GM12865 (cell line): ENCODE results near the gene RPL37.

Experiments used
- DNase-seq: peaks from one replicate; pipeline ENCODE4 v3.0.0; 2010; ENCODE audit warnings: low read depth
- H3K4me3 ChIP-seq: 2 replicates; pipeline ENCODE4 v1.5.1; 2011; ENCODE audit warnings: mild to moderate bottlenecking, low read depth, low read length, control low read depth
- TF ChIP-seq, protein P1 (sequence below): IDR thresholded peaks from 2 replicates; pipeline ENCODE4 v1.5.1; 2011; ENCODE audit warnings: low read length, control low read depth, low read depth, inconsistent platforms; ENCODE audit not compliant: insufficient read depth; ENCODE audit errors: missing control alignments

Gene RPL37

GRCh38 chr5:40780858-40781257, 54.2 kb downstream of the RPL37 start:
- DNase-seq, result no peak
- no peak overlapping the region for H3K4me3 ChIP-seq
- TF ChIP-seq, protein P1, sequence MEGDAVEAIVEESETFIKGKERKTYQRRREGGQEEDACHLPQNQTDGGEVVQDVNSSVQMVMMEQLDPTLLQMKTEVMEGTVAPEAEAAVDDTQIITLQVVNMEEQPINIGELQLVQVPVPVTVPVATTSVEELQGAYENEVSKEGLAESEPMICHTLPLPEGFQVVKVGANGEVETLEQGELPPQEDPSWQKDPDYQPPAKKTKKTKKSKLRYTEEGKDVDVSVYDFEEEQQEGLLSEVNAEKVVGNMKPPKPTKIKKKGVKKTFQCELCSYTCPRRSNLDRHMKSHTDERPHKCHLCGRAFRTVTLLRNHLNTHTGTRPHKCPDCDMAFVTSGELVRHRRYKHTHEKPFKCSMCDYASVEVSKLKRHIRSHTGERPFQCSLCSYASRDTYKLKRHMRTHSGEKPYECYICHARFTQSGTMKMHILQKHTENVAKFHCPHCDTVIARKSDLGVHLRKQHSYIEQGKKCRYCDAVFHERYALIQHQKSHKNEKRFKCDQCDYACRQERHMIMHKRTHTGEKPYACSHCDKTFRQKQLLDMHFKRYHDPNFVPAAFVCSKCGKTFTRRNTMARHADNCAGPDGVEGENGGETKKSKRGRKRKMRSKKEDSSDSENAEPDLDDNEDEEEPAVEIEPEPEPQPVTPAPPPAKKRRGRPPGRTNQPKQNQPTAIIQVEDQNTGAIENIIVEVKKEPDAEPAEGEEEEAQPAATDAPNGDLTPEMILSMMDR, result no peak

- no peak overlapping the region for H3K4me3 ChIP-seq
- DNase-seq, result no peak
- TF ChIP-seq, protein P1, result no peak
Measured at GRCh38 chr5:40780199-40780598, 54.8 kb downstream of the RPL37 start.

DNA sequence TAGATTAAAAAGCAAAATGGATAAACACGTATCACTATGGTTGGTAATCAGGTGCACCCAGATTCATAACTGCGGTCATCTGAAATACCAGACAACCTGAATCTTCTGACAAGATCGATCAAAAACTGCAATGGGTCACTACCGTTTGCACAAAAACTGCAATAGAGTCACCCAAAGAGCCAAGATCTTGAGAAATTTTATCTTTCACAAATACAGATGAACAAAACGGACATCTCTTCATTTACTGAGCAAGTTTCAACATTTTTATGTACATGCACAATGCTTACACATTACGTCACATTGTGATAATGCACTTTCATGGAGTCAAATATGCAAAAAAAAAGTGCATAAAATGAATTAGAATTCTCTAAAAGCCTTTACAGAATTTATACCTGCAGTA, 55.5 kb downstream of the RPL37 start:
- no peak for DNase-seq
- TF ChIP-seq, protein P1, result no peak
- H3K4me3 ChIP-seq, result no peak overlapping the region

- DNase-seq, result no peak
- no peak overlapping the region for H3K4me3 ChIP-seq
- TF ChIP-seq, protein P1, result no peak
Measured at GRCh38 chr5:40778133-40778532, 56.9 kb downstream of the RPL37 start.

DNA sequence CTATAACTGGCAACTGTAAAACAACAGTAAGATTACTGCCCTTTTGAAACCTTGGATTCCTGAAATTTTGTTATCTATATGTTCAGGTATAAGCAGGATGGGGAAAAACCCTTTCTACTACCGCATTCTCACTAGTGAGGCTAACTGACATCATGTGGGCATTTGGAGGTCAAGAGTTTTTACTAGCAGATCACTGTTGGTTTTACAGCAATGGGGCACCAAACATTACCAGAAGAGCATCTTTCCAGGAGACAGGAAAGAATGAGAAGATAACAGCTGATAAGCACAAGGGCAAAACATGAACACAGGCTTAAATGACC, 58.4 kb downstream of the RPL37 start:
- TF ChIP-seq, protein P1, result no peak
- no peak for DNase-seq
- H3K4me3 ChIP-seq, result no peak overlapping the region

DNA sequence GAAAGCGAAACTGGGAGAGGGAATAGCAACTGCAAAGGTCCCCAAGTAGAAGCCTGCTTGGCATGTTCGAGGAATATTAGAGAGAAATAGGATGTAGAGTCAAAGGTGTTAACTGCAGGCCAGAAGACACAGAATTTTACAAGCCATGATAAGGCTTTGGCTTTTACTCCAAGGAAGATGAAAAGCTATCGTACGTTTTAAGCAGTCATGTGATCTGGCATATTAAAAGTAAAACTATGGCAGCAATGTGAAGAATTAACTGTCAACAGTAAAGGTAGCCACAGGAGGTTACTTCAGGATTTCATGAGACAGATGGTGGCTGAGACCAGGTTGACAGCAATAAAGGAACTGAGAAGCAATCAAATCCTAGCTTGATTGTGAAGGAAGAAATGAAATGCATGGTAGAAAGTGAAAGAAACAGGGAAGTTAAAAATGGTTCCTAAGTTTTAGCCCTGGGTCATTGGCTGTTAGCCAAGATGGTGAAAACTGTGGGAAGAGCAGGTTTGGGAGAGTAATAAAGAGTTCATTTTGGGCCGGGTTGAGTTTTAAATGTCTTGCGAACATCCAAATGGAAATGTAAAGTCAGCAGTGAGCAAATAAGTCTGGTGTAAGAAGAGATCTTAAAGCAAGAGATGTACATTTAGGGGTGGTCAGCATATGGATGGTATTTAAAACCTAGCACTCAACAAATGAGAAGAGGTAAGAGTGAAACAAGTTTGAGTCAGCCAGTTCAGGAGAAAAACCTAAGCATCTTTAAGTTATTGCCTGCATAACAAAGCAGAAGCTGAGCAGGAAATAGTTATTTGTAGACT, 59.0 kb downstream of the RPL37 start:
- no peak overlapping the region for H3K4me3 ChIP-seq
- no peak for DNase-seq
- TF ChIP-seq, protein P1, result no peak
